Epithelial cell of esophagus (primary cell): Measurements from ENCODE around the gene SNCB.

Experiments
- DNase-seq: peaks from one replicate; pipeline ENCODE4 v3.0.0; 2010; ENCODE audit warnings: low read depth
- H3K4me3 ChIP-seq: 2 replicates; pipeline ENCODE4 v1.5.1; 2011; ENCODE audit warnings: mild to moderate bottlenecking, low read length, control low read depth
- CTCF ChIP-seq: IDR thresholded peaks from 2 replicates; pipeline ENCODE4 v1.5.1; 2011; ENCODE audit warnings: low read depth, mild to moderate bottlenecking, low read length, control low read depth, inconsistent platforms; ENCODE audit not compliant: insufficient read depth; ENCODE audit errors: missing control alignments

Gene SNCB

GRCh38 chr5:176656467-176656990, 26.2 kb upstream of the SNCB start:
- DNase-seq: no peak
- TF ChIP-seq CTCF: no peak
- H3K4me3 ChIP-seq: no peak overlapping the region

GRCh38 chr5:176654856-176655255, 24.5 kb upstream of the SNCB start:
- no peak for TF ChIP-seq CTCF
- DNase-seq: no peak

GRCh38 chr5:176653401-176654385, 23.4 kb upstream of the SNCB start:
- no peak for TF ChIP-seq CTCF
- peak; percentile 65 for DNase-seq
- H3K4me3 ChIP-seq: no peak overlapping the region

More at GRCh38 chr5:176654856-176655255, 24.5 kb upstream of the SNCB start:
- no peak overlapping the region for H3K4me3 ChIP-seq

- no peak for DNase-seq
- H3K4me3 ChIP-seq: no peak overlapping the region
- no peak for TF ChIP-seq CTCF
Observed at GRCh38 chr5:176652136-176652535, 21.8 kb upstream of the SNCB start.

GRCh38 chr5:176651472-176651980, 21.2 kb upstream of the SNCB start:
- H3K4me3 ChIP-seq: no peak overlapping the region
- DNase-seq: no peak
- no peak for TF ChIP-seq CTCF

GRCh38 chr5:176650354-176650884, 20.1 kb upstream of the SNCB start:
- no peak for DNase-seq
- no peak overlapping the region for H3K4me3 ChIP-seq
- no peak for TF ChIP-seq CTCF
